Temporal lobe (tissue), 1 donor: Measurements from ENCODE around the gene IL1RAP. TPM values are rescaled to one million over a fixed set of nuclear protein-coding genes. Genes with fewer than 3 reads are reported as not detected.

Source experiments
- total RNA-seq: library from RNA; depleted of rRNA; stranded (reverse); fragments of >200 nt; gene quantifications from one replicate; pipeline ENCODE4 v1.2.3, GENCODE V29; 2014

IL1RAP gene
- total RNA-seq, 1 donor from 2014 or later, result 13.5 TPM

Other genes starting within 250 kb of the IL1RAP start
- gene CLDN1, start 191.6 kb upstream of the IL1RAP start, total RNA-seq, result 5.7 TPM
- gene CLDN16, start 125.9 kb upstream of the IL1RAP start, total RNA-seq, result 0.25 TPM
- not detected for gene TMEM207, start 64.2 kb upstream of the IL1RAP start, total RNA-seq